ENCODE results near the gene MSI2. TPM values are rescaled to one million over a fixed set of nuclear protein-coding genes. Genes with fewer than 3 reads are reported as not detected.

The MSI2 gene
- total RNA-seq, 4 donors from 2014 or later, result 27.3 to 50.4 (median 36.8) TPM

DNA sequence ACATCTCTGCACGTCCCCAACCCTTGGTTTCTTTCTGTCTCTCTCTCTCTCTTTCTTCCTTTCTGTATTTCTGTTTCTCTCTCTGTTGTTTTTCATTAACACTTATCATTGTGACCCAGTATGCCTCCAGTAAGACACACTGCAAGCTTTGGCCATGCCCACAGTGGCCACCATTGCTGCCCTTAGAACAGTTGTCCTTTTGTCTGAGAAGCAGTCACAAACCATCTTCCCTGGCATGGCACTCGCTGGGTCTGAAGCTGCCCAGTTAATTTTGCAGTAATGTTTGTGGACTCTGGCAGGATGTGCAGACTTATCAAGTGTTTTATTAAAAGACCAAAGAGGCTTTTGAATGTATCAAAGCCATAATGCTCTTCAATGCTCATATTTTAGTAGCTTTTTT lies 146.9 kb downstream of the MSI2 start:
- Histone ChIP-seq H3K27ac (no peak overlapping the region), H3K27me3 (no peaks in the 10 kb centered on the region), H3K9me3 (no peaks in the 10 kb centered on the region), H3K36me3 (peaks cover 0 to 27% of the 10 kb centered on the region in 2 donors), H3K4me3 (no peak overlapping the region), H3K4me1 (peaks cover 0 to 36% (median 0%) of the 10 kb centered on the region in 3 donors)
- no peak for ATAC-seq
- TF ChIP-seq POLR2A (IDR thresholded peaks at IDR 0.05) (no peak), POLR2AphosphoS5 (IDR thresholded peaks at IDR 0.05) (no peak), EP300 (IDR thresholded peaks at IDR 0.05) (no peak)
- TF ChIP-seq, protein P1, sequence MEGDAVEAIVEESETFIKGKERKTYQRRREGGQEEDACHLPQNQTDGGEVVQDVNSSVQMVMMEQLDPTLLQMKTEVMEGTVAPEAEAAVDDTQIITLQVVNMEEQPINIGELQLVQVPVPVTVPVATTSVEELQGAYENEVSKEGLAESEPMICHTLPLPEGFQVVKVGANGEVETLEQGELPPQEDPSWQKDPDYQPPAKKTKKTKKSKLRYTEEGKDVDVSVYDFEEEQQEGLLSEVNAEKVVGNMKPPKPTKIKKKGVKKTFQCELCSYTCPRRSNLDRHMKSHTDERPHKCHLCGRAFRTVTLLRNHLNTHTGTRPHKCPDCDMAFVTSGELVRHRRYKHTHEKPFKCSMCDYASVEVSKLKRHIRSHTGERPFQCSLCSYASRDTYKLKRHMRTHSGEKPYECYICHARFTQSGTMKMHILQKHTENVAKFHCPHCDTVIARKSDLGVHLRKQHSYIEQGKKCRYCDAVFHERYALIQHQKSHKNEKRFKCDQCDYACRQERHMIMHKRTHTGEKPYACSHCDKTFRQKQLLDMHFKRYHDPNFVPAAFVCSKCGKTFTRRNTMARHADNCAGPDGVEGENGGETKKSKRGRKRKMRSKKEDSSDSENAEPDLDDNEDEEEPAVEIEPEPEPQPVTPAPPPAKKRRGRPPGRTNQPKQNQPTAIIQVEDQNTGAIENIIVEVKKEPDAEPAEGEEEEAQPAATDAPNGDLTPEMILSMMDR (IDR thresholded peaks at IDR 0.05), result no peak
- 60 to 70% methylated on average over 2 of the region's 2 CpGs for WGBS, 2 donors (ENCODE audit: low coverage in 1 of 2)

GRCh38 chr17:57404073-57404472 lies 147.8 kb downstream of the MSI2 start:
- WGBS, 2 donors (ENCODE audit: low coverage in 1 of 2), result 95 to 100% methylated on average over 1 to 3 of the region's 4 CpGs
- no peaks in the 10 kb centered on the region for H3K27me3 ChIP-seq
- no peak overlapping the region for H3K27ac ChIP-seq
- peaks cover 0 to 27% of the 10 kb centered on the region in 2 donors for H3K36me3 ChIP-seq
- no peaks in the 10 kb centered on the region for H3K9me3 ChIP-seq
- H3K4me1 ChIP-seq, result peaks cover 0 to 39% (median 0%) of the 10 kb centered on the region in 3 donors
- no peak overlapping the region for H3K4me3 ChIP-seq
- TF ChIP-seq POLR2A (IDR thresholded peaks at IDR 0.05) (no peak), POLR2AphosphoS5 (IDR thresholded peaks at IDR 0.05) (no peak), EP300 (IDR thresholded peaks at IDR 0.05) (no peak)
- TF ChIP-seq, protein P1 (IDR thresholded peaks at IDR 0.05), result no peak
- no peak for ATAC-seq

GRCh38 chr17:57404795-57405490 lies 148.6 kb downstream of the MSI2 start:
- Histone ChIP-seq H3K9me3 (no peaks in the 10 kb centered on the region), H3K27ac (peak overlapping the region in 1 of 4 donors; percentile 72), H3K4me3 (no peak overlapping the region), H3K4me1 (peaks cover 0 to 39% (median 0%) of the 10 kb centered on the region in 3 donors), H3K36me3 (peaks cover 0 to 27% of the 10 kb centered on the region in 2 donors), H3K27me3 (no peaks in the 10 kb centered on the region)
- ATAC-seq, result no peak
- TF ChIP-seq POLR2A (IDR thresholded peaks at IDR 0.05), result no peak
- WGBS, 2 donors (ENCODE audit: low coverage in 1 of 2), result 89 to 100% methylated on average over 1 to 3 of the region's 6 CpGs

GRCh38 chr17:57405491-57406072 lies 149.3 kb downstream of the MSI2 start:
- Histone ChIP-seq H3K4me3 (no peak overlapping the region), H3K36me3 (peaks cover 0 to 27% of the 10 kb centered on the region in 2 donors), H3K27ac (peak overlapping the region in 1 of 4 donors; percentile 72), H3K27me3 (no peaks in the 10 kb centered on the region), H3K9me3 (no peaks in the 10 kb centered on the region), H3K4me1 (peaks cover 0 to 39% (median 0%) of the 10 kb centered on the region in 3 donors)
- TF ChIP-seq POLR2AphosphoS5 (IDR thresholded peaks at IDR 0.05), result no peak
- TF ChIP-seq EP300 (IDR thresholded peaks at IDR 0.05), result no peak
- no peak for TF ChIP-seq POLR2A (IDR thresholded peaks at IDR 0.05)
- TF ChIP-seq, protein P1 (IDR thresholded peaks at IDR 0.05), result no peak
- 42 to 47% methylated on average over 5 of the region's 5 CpGs for WGBS, 2 donors (ENCODE audit: low coverage in 1 of 2)
- no peak for ATAC-seq

DNA sequence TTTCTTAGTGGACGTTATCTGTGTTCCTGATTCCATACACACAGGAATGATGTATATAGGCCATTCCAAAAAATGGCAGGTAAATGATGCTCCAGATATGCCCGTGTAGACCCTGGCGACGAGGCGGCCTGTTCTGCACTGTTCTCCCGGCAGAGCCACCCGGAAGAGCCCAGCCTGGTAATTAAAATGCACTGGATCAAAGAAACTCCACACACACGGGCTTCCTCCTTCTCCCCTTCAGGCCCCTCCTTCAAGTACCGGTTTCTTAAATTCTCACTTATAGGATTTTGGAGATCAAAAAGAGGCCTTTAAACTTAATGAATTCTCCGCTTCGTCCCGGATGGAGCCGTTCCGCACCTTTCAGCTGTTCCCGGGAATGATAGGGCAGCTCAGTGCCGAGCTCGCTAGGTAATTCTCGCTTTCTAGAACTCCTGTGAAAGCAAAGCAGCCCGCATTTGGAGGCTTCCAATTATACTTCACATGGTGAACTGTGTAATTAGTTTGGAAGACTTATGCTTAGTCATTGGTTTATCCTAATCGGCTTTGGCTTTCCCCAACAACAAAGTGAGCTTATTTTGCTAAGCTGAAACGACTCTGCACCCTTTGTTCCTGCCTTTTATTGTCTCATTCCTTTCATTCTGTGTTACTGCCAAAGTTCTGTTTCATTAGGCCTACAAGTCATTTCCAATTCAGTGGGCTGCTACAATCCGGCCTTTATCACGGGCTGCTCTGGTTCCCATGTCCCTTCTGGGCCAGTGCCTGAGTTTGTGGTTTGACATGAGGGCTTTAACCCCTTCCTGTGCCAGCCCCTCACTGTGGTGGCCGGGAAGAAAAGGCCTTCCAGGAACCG lies 150.0 kb downstream of the MSI2 start:
- H3K27ac ChIP-seq, result peak overlapping the region in 2 of 4 donors; percentile 48 to 72
- ATAC-seq, result no peak
- no peaks in the 10 kb centered on the region for H3K9me3 ChIP-seq
- TF ChIP-seq, protein P1 (IDR thresholded peaks at IDR 0.05), result no peak
- TF ChIP-seq EP300 (IDR thresholded peaks at IDR 0.05), result no peak
- no peak for TF ChIP-seq POLR2AphosphoS5 (IDR thresholded peaks at IDR 0.05)
- TF ChIP-seq POLR2A (IDR thresholded peaks at IDR 0.05), result no peak
- H3K4me1 ChIP-seq, result peaks cover 0 to 39% (median 0%) of the 10 kb centered on the region in 3 donors
- H3K27me3 ChIP-seq, result no peaks in the 10 kb centered on the region
- H3K4me3 ChIP-seq, result no peak overlapping the region
- 55 to 72% methylated on average over 5 to 19 of the region's 25 CpGs for WGBS, 2 donors (ENCODE audit: low coverage in 1 of 2)
- H3K36me3 ChIP-seq, result peaks cover 0 to 23% of the 10 kb centered on the region in 2 donors

Measured in gastroesophageal sphincter (tissue), 4 donors.